K562 (cell line): ENCODE data around the gene SULT6B1. TPM values are rescaled to one million over a fixed set of nuclear protein-coding genes. Genes with fewer than 3 reads are reported as not detected.

Source experiments
- ATAC-seq: fragments of 200-7000 bp; cut with Tn5 transposase; 3 replicates; pipeline ENCODE4 v1.9.1; 2020; ENCODE audit warnings: moderate library complexity
- BruUV-seq: library from RNA; stranded (reverse); fragments of 400-500 nt; replicated peaks from 2 replicates; lab custom pipeline; 2021; lab: Mats Ljungman, UMichigan
- CTCF ChIA-PET: fragments of 300-600 bp; formaldehyde crosslinking; extraction: SDS; loops from one replicate; lab custom pipeline; 2021; ENCODE audit warnings: low intra/inter-chr PET ratio; lab: Yijun Ruan, JAX
- POLR2A ChIA-PET: fragments of 300-600, 350-650 bp; sonication (Branson Sonifier 250); formaldehyde crosslinking; extraction: SDS; loops from one replicate; lab custom pipeline; 2021; ENCODE audit warnings: antibody characterized with exemption, inconsistent platforms; lab: Yijun Ruan, JAX
- DNase-seq, 4 experiments: peaks; one replicate each; pipeline versions ENCODE4 v3.0.0 to v3.0.0-alpha.2; 2011 to 2018; ENCODE audit warnings: low spot score in 3 of 4, mixed read lengths in 3 of 4; ENCODE audit errors: extremely low read depth in 1 of 4
- FAIRE-seq: peaks from 2 replicates; lab custom pipeline; 2011; peaks lifted over from hg19 to GRCh38; lab: Jason Lieb, UNC
- H2AFZ ChIP-seq: 2 replicates; pipeline ENCODE4 v1.6.0; 2011; ENCODE audit warnings: low read depth, low read length, control low read depth, inconsistent platforms
- H3K27ac ChIP-seq: fragments of 200-600 bp; 3 replicates; pipeline ENCODE4 v1.8.0; 2011; ENCODE audit warnings: low read depth, mild to moderate bottlenecking, control low read depth, inconsistent platforms, low read length, moderate library complexity, mixed read lengths; ENCODE audit errors: extremely low read depth
- H3K27me3 ChIP-seq, 2 experiments: fragments of 300-600 bp in 1 of 2; 2 replicates in 1 of 2; 3 replicates in 1 of 2; pipeline versions ENCODE4 v1.6.0 to v1.8.0; 2011; ENCODE audit warnings: inconsistent platforms in 2 of 2, low read length in 2 of 2, mild to moderate bottlenecking in 1 of 2, mixed read lengths in 1 of 2, moderate library complexity in 1 of 2; ENCODE audit not compliant: control insufficient read depth in 2 of 2, insufficient read depth in 2 of 2
- H3K36me3 ChIP-seq: fragments of 300-600 bp; 3 replicates; pipeline ENCODE4 v1.8.0; 2011; ENCODE audit warnings: mild to moderate bottlenecking, low read length, inconsistent platforms; ENCODE audit not compliant: control insufficient read depth, insufficient read depth
- H3K4me1 ChIP-seq, 2 experiments: fragments of 200-600 bp in 1 of 2; replicated peaks in 1 of 2; 2 replicates in 1 of 2; 3 replicates in 1 of 2; pipeline versions ENCODE4 v1.5.1 to v1.8.0; 2011; ENCODE audit warnings: inconsistent platforms in 2 of 2, low read length in 2 of 2, mild to moderate bottlenecking in 1 of 2, mixed read lengths in 1 of 2, moderate library complexity in 1 of 2; ENCODE audit not compliant: control insufficient read depth in 2 of 2, insufficient read depth in 2 of 2
- H3K4me2 ChIP-seq: 2 replicates; pipeline ENCODE4 v1.6.1; 2011; ENCODE audit warnings: low read length, control low read depth, inconsistent platforms, mixed read lengths; ENCODE audit not compliant: insufficient read depth
- H3K4me3 ChIP-seq: fragments of 200-600 bp; sonication (generic), shearing (Covaris generic); 2 replicates; pipeline ENCODE4 v1.5.1; 2016; ENCODE audit warnings: control low read depth, inconsistent platforms
- H3K79me2 ChIP-seq: fragments of 200-600 bp; 3 replicates; pipeline ENCODE4 v1.8.0; 2011; ENCODE audit warnings: low read length, inconsistent platforms; ENCODE audit not compliant: control insufficient read depth, insufficient read depth
- H3K9ac ChIP-seq, 2 experiments: 2 replicates each; pipeline versions ENCODE4 v1.6.0 to v1.6.1; 2011; ENCODE audit warnings: low read depth in 2 of 2, low read length in 2 of 2, control low read depth in 1 of 2, inconsistent platforms in 1 of 2, mild to moderate bottlenecking in 1 of 2, mixed read lengths in 1 of 2; ENCODE audit not compliant: insufficient read depth in 1 of 2
- H3K9me1 ChIP-seq: one replicate; pipeline ENCODE4 v1.6.0; 2011; ENCODE audit warnings: inconsistent platforms, mild to moderate bottlenecking, low read length, moderate library complexity; ENCODE audit not compliant: control insufficient read depth, insufficient read depth
- H3K9me3 ChIP-seq: replicated peaks from 2 replicates; pipeline ENCODE4 v1.5.1; 2011; ENCODE audit warnings: low read depth, low read length, inconsistent platforms; ENCODE audit not compliant: control insufficient read depth, insufficient read depth
- H4K20me1 ChIP-seq: replicated peaks from 2 replicates; pipeline ENCODE4 v1.6.1; 2011; ENCODE audit warnings: low read length, inconsistent platforms, mixed read lengths; ENCODE audit not compliant: control insufficient read depth, insufficient read depth
- GABPB1 ChIP-seq: sonication (generic); formaldehyde crosslinking; IDR thresholded peaks from 2 replicates; pipeline ENCODE4 v1.8.0; 2022; ENCODE audit warnings: mild to moderate bottlenecking, missing genetic modification reagents
- MXI1 ChIP-seq: IDR thresholded peaks from 2 replicates; pipeline ENCODE4 v1.6.1; 2011; ENCODE audit warnings: low read depth, mild to moderate bottlenecking, improper control_type of control experiment, low read length
- MYBL2 ChIP-seq, 2 experiments: fragments of 450-650 bp in 1 of 2; sonication (generic) in 1 of 2; formaldehyde crosslinking in 1 of 2; IDR thresholded peaks; 2 replicates each; pipeline versions ENCODE4 v1.6.1 to v1.8.1; 2017 to 2022; ENCODE audit warnings: borderline replicate concordance in 1 of 2, inconsistent platforms in 1 of 2, low read depth in 1 of 2, mild to moderate bottlenecking in 1 of 2, missing genetic modification reagents in 1 of 2, moderate library complexity in 1 of 2
- XRCC5 ChIP-seq: fragments of 200-400 bp; formaldehyde crosslinking; IDR thresholded peaks from 2 replicates; pipeline ENCODE4 v1.6.1; 2017; ENCODE audit warnings: low read depth, mild to moderate bottlenecking, low read length
- WGBS: fragments of 100-300 bp; shearing (Covaris generic); methylation state at CpG from one replicate; pipeline ENCODE4 v1.1.6; 2016; ENCODE audit warnings: low coverage, mixed read lengths; ENCODE audit not compliant: insufficient coverage; ENCODE audit errors: missing lambda C conversion rate; 5-methylcytosine and 5-hydroxymethylcytosine counted together
- in situ Hi-C: fragments of 300-500 bp; cut with MboI; formaldehyde crosslinking; loops from 4 replicates; pipeline ENCODE4 v1.15.0; 2018; ENCODE audit warnings: inconsistent platforms, mixed read lengths
- intact Hi-C: fragments of 100-400 bp; cut with micrococcal nuclease; formaldehyde crosslinking; loops from 2 replicates; pipeline ENCODE4 v1.14.2; 2022
- polyA plus RNA-seq, 8 experiments: library from polyadenylated mRNA; depleted of rRNA in 4 of 8; stranded (reverse) in 5 of 8; unstranded in 3 of 8; fragments of >200 nt; fragmentation: Nextera tagmentation in 2 of 8; fragmentation: Illumina TruSeq in 1 of 8; extraction: Ambion mirVana in 2 of 8; extraction: Trizol in 1 of 8; gene quantifications; 2 replicates each; pipeline versions ENCODE4 v1.2.1 to v1.2.3, GENCODE V29; 2011 to 2014; ENCODE audit warnings: inconsistent platforms in 1 of 8, missing spikeins in 1 of 8
- total RNA-seq, 7 experiments: library from RNA; depleted of rRNA in 6 of 7; stranded (reverse); fragments of >200 nt in 6 of 7; fragmentation: Illumina TruSeq in 2 of 7; extraction: Trizol in 2 of 7; gene quantifications; 2 replicates each; pipeline versions ENCODE4 v1.2.1 to v1.2.3, GENCODE V29; 2011 to 2021; ENCODE audit warnings: low replicate concordance in 1 of 7
- TF ChIP-seq, protein P1 (sequence below): fragments of 250-450 bp; sonication (Bioruptor Pico); IDR thresholded peaks from 2 replicates; pipeline ENCODE4 v1.8.0; 2021; ENCODE audit warnings: moderate library complexity, mild to moderate bottlenecking, inconsistent platforms

SULT6B1 gene
- total and polyA plus RNA-seq, 9 of the 15 experiments (the other 6 are each of a cell fraction or from before 2014, with no cell fraction given) = not detected

DNA sequence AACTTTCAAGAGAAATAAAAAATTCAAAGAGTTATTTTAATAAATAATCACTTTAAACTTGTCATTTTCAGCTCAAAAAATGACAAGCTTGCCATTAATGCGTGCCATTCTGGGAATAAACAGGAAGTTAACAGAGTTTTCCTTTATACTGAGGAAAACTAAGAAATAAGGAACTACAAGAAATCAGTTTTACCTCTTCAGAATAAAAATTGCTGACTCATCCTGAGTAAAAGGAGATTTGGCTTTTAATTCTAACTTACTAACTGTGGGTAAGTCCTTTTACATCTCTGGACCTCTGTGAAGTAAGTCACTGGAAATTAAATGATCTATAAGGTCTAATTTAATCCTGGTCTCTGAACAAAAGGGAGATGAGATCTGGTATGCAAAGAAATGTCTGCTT is 26.8 kb upstream of the SULT6B1 start (continued):
- TF ChIP-seq, protein P1, sequence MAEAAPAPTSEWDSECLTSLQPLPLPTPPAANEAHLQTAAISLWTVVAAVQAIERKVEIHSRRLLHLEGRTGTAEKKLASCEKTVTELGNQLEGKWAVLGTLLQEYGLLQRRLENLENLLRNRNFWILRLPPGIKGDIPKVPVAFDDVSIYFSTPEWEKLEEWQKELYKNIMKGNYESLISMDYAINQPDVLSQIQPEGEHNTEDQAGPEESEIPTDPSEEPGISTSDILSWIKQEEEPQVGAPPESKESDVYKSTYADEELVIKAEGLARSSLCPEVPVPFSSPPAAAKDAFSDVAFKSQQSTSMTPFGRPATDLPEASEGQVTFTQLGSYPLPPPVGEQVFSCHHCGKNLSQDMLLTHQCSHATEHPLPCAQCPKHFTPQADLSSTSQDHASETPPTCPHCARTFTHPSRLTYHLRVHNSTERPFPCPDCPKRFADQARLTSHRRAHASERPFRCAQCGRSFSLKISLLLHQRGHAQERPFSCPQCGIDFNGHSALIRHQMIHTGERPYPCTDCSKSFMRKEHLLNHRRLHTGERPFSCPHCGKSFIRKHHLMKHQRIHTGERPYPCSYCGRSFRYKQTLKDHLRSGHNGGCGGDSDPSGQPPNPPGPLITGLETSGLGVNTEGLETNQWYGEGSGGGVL (CRISPR knock-in tag) = no peak
- no peak for TF ChIP-seq MXI1

DNA sequence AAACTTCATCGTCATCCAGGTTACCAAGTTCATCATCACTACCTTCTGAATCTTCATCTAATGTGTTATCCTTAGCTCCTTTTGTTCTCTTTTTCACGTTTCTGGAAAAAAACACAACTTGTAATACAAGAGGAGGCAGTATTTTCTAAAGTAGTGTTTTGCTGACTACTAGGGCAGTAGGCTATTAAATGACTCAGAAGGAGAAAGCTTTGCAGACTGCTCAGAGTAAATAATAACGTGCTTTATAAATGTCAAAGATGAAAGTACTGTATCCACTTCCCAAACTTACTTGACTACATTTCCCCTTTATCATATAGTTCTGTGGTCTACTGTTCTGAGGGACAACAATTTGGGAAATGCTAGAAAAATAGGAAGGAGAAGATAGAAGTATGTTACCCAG is 23.5 kb upstream of the SULT6B1 start:
- no TSS peak for BruUV-seq
- in situ Hi-C loops = no loop called here
- FAIRE-seq (no peak), DNase-seq (no peak), ATAC-seq (no peak)
- POLR2A ChIA-PET = interaction anchor here (0.7 to 1.2 kb wide), 2 partner anchors 13 to 15 kb away, joined by 3 read pairs; partner anchors contain the start of gene CEBPZOS
- H3K27ac ChIP-seq = no peak overlapping the region
- H3K36me3 ChIP-seq = peaks cover 99% of the 10 kb centered on the region
- 78% methylated on average over 3 of the region's 3 CpGs for WGBS
- no peaks in the 10 kb centered on the region for H3K27me3 ChIP-seq
- H3K4me3 ChIP-seq = no peak overlapping the region
- H4K20me1 ChIP-seq = no peaks in the 10 kb centered on the region
- TF ChIP-seq MYBL2 (IDR thresholded peaks at IDR 0.05; ENCODE audit: low read depth) (no peak), MYBL2 (CRISPR knock-in tag; IDR thresholded peaks at IDR 0.05; ENCODE audit: borderline replicate concordance) (no peak), GABPB1 (no peak), XRCC5 (no peak)
- H3K4me1 ChIP-seq = no peaks in the 10 kb centered on the region
- CTCF ChIA-PET = no interaction called here
- peaks cover 34% of the 10 kb centered on the region for H3K79me2 ChIP-seq
- no peaks in the 10 kb centered on the region for H3K9me1 ChIP-seq
- H2AFZ ChIP-seq = no peak overlapping the region
- H3K4me2 ChIP-seq = no peak overlapping the region
- H3K9me3 ChIP-seq = peaks cover 14% of the 10 kb centered on the region
- H3K9ac ChIP-seq = no peak overlapping the region
- intact Hi-C loops = no loop called here
